Measurements from ENCODE around the gene PAPPA.

Gene PAPPA

GRCh38 chr9:116313638-116314037, 160.0 kb downstream of the PAPPA start:
- POLR2A ChIA-PET: no interaction called here
- H3K27ac ChIP-seq (ENCODE audit: insufficient read depth in 1 of 2, low read depth in 1 of 2, low read length in 2 of 2, poor library complexity in 1 of 2, severe bottlenecking in 2 of 2): no peak overlapping the region
- no peak for DNase-seq

GRCh38 chr9:116316246-116316645, 162.7 kb downstream of the PAPPA start:
- Histone ChIP-seq H3K27ac (ENCODE audit: insufficient read depth in 1 of 2, low read depth in 1 of 2, low read length in 2 of 2, poor library complexity in 1 of 2, severe bottlenecking in 2 of 2) (no peak overlapping the region), H3K4me3 (ENCODE audit: control insufficient read depth in 1 of 7, extremely low read depth in 1 of 7, insufficient read depth in 4 of 7, low read depth in 2 of 7, low read length in 6 of 7) (no peak overlapping the region), H3K4me1 (ENCODE audit: control extremely low read depth in 1 of 4, control insufficient read depth in 4 of 4, insufficient read depth in 4 of 4, low read length in 3 of 4) (no peaks in the 10 kb centered on the region), H3K9me3 (ENCODE audit: control extremely low read depth in 1 of 5, control insufficient read depth in 4 of 5, insufficient read depth in 2 of 5, low read depth in 1 of 5, low read length in 4 of 5) (no peaks in the 10 kb centered on the region), H3K36me3 (ENCODE audit: control insufficient read depth in 4 of 4, insufficient read depth in 4 of 4, low read length in 3 of 4) (no peaks in the 10 kb centered on the region), H3K27me3 (replicated peaks in 2 of 5; ENCODE audit: control insufficient read depth in 4 of 5, insufficient read depth in 5 of 5, low read length in 4 of 5) (no peaks in the 10 kb centered on the region)
- ChIA-PET POLR2A (no interaction called here), CTCF (interaction anchor here (0.8 kb wide), 1 partner anchor 975 kb away, joined by 4 read pairs; no protein-coding TSS in a partner anchor)
- 100% methylated on average over 2 of the region's 2 CpGs for WGBS (ENCODE audit: insufficient coverage)
- no peak for DNase-seq

More at GRCh38 chr9:116313638-116314037, 160.0 kb downstream of the PAPPA start:
- Histone ChIP-seq H3K27me3 (replicated peaks in 2 of 5; ENCODE audit: control insufficient read depth in 4 of 5, insufficient read depth in 5 of 5, low read length in 4 of 5) (peaks cover 0 to 2% (median 0%) of the 10 kb centered on the region in 5 experiments), H3K4me1 (ENCODE audit: control extremely low read depth in 1 of 4, control insufficient read depth in 4 of 4, insufficient read depth in 4 of 4, low read length in 3 of 4) (no peaks in the 10 kb centered on the region), H3K9me3 (ENCODE audit: control extremely low read depth in 1 of 5, control insufficient read depth in 4 of 5, insufficient read depth in 2 of 5, low read depth in 1 of 5, low read length in 4 of 5) (no peaks in the 10 kb centered on the region), H3K4me3 (ENCODE audit: control insufficient read depth in 1 of 7, extremely low read depth in 1 of 7, insufficient read depth in 4 of 7, low read depth in 2 of 7, low read length in 6 of 7) (no peak overlapping the region), H3K36me3 (ENCODE audit: control insufficient read depth in 4 of 4, insufficient read depth in 4 of 4, low read length in 3 of 4) (no peaks in the 10 kb centered on the region)
- WGBS (ENCODE audit: insufficient coverage): no CpG with 5 or more reads among the region's 3 CpGs
- CTCF ChIA-PET: no interaction called here

- ChIA-PET POLR2A (no interaction called here), CTCF (no interaction called here)
- Histone ChIP-seq H3K27me3 (replicated peaks in 2 of 5; ENCODE audit: control insufficient read depth in 4 of 5, insufficient read depth in 5 of 5, low read length in 4 of 5) (no peaks in the 10 kb centered on the region), H3K4me3 (ENCODE audit: control insufficient read depth in 1 of 7, extremely low read depth in 1 of 7, insufficient read depth in 4 of 7, low read depth in 2 of 7, low read length in 6 of 7) (no peak overlapping the region), H3K4me1 (ENCODE audit: control extremely low read depth in 1 of 4, control insufficient read depth in 4 of 4, insufficient read depth in 4 of 4, low read length in 3 of 4) (no peaks in the 10 kb centered on the region), H3K9me3 (ENCODE audit: control extremely low read depth in 1 of 5, control insufficient read depth in 4 of 5, insufficient read depth in 2 of 5, low read depth in 1 of 5, low read length in 4 of 5) (no peaks in the 10 kb centered on the region), H3K36me3 (ENCODE audit: control insufficient read depth in 4 of 4, insufficient read depth in 4 of 4, low read length in 3 of 4) (no peaks in the 10 kb centered on the region), H3K27ac (ENCODE audit: insufficient read depth in 1 of 2, low read depth in 1 of 2, low read length in 2 of 2, poor library complexity in 1 of 2, severe bottlenecking in 2 of 2) (no peak overlapping the region)
- WGBS (ENCODE audit: insufficient coverage): 94% methylated on average over 2 of the region's 2 CpGs
- DNase-seq: no peak
These were observed 163.9 kb downstream of the PAPPA start for GRCh38 chr9:116317503-116317902.

DNA sequence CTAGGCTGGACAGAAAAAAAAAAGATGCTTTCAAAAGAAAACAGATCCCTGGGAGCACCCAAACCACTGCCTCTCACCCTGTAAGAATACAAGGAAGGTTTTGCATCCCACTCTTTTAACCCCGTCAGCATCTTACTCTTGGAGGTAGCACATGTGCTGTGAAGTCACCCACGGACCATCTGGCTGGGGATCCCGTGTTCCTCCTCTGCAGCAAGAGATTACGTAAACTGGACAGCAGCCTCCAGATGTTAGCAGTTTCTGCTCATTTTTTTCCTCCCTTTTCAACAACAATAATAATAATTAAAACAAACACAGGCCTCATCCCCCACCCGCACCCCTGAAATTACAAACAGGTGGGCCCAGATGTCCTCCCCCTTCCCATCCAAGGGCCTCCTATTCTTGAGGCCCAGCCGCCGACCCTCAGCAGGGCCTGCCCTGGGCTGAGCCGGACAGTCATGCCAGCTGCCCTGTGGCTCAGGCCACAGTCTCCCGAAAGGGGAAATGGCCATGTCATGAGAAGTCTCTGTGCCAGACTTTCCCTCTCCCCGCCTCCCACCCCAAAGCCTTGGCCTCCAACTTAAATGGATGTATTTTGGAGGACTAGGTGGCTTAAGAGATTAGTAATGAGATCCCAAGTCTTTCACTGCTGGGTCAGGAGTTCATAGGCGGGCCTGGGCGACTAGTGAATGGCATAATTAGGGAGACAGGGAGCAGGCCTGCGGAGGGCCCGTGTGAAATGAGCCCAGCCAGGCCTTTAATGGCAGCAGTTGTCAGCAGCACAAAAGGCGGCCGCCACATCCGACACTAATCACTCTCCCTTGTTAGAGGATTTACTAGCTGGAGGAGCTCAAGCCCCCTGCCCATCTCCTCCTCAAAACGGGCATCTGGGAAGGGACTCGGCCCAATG, 165.1 kb downstream of the PAPPA start:
- H3K4me1 ChIP-seq (ENCODE audit: control extremely low read depth in 1 of 4, control insufficient read depth in 4 of 4, insufficient read depth in 4 of 4, low read length in 3 of 4): no peaks in the 10 kb centered on the region
- no peak for DNase-seq
- no peak overlapping the region for H3K4me3 ChIP-seq (ENCODE audit: control insufficient read depth in 1 of 7, extremely low read depth in 1 of 7, insufficient read depth in 4 of 7, low read depth in 2 of 7, low read length in 6 of 7)
- CTCF ChIA-PET: no interaction called here
- H3K9me3 ChIP-seq (ENCODE audit: control extremely low read depth in 1 of 5, control insufficient read depth in 4 of 5, insufficient read depth in 2 of 5, low read depth in 1 of 5, low read length in 4 of 5): no peaks in the 10 kb centered on the region
- 90% methylated on average over 16 of the region's 19 CpGs for WGBS (ENCODE audit: insufficient coverage)
- POLR2A ChIA-PET: no interaction called here
- H3K27ac ChIP-seq (ENCODE audit: insufficient read depth in 1 of 2, low read depth in 1 of 2, low read length in 2 of 2, poor library complexity in 1 of 2, severe bottlenecking in 2 of 2): no peak overlapping the region
- H3K36me3 ChIP-seq (ENCODE audit: control insufficient read depth in 4 of 4, insufficient read depth in 4 of 4, low read length in 3 of 4): no peaks in the 10 kb centered on the region
- H3K27me3 ChIP-seq (replicated peaks in 2 of 5; ENCODE audit: control insufficient read depth in 4 of 5, insufficient read depth in 5 of 5, low read length in 4 of 5): no peaks in the 10 kb centered on the region

- Histone ChIP-seq H3K9me3 (ENCODE audit: control extremely low read depth in 1 of 5, control insufficient read depth in 4 of 5, insufficient read depth in 2 of 5, low read depth in 1 of 5, low read length in 4 of 5) (no peaks in the 10 kb centered on the region), H3K27me3 (replicated peaks in 2 of 5; ENCODE audit: control insufficient read depth in 4 of 5, insufficient read depth in 5 of 5, low read length in 4 of 5) (no peaks in the 10 kb centered on the region), H3K36me3 (ENCODE audit: control insufficient read depth in 4 of 4, insufficient read depth in 4 of 4, low read length in 3 of 4) (no peaks in the 10 kb centered on the region), H3K27ac (ENCODE audit: insufficient read depth in 1 of 2, low read depth in 1 of 2, low read length in 2 of 2, poor library complexity in 1 of 2, severe bottlenecking in 2 of 2) (no peak overlapping the region), H3K4me1 (ENCODE audit: control extremely low read depth in 1 of 4, control insufficient read depth in 4 of 4, insufficient read depth in 4 of 4, low read length in 3 of 4) (no peaks in the 10 kb centered on the region), H3K4me3 (ENCODE audit: control insufficient read depth in 1 of 7, extremely low read depth in 1 of 7, insufficient read depth in 4 of 7, low read depth in 2 of 7, low read length in 6 of 7) (no peak overlapping the region)
- ChIA-PET CTCF (no interaction called here), POLR2A (no interaction called here)
- no peak for DNase-seq
- WGBS (ENCODE audit: insufficient coverage): 100% methylated on average over 1 of the region's 3 CpGs
These were observed 165.9 kb downstream of the PAPPA start for GRCh38 chr9:116319480-116319879.

- Histone ChIP-seq H3K27me3 (replicated peaks in 2 of 5; ENCODE audit: control insufficient read depth in 4 of 5, insufficient read depth in 5 of 5, low read length in 4 of 5) (no peaks in the 10 kb centered on the region), H3K27ac (ENCODE audit: insufficient read depth in 1 of 2, low read depth in 1 of 2, low read length in 2 of 2, poor library complexity in 1 of 2, severe bottlenecking in 2 of 2) (no peak overlapping the region), H3K9me3 (ENCODE audit: control extremely low read depth in 1 of 5, control insufficient read depth in 4 of 5, insufficient read depth in 2 of 5, low read depth in 1 of 5, low read length in 4 of 5) (no peaks in the 10 kb centered on the region), H3K36me3 (ENCODE audit: control insufficient read depth in 4 of 4, insufficient read depth in 4 of 4, low read length in 3 of 4) (no peaks in the 10 kb centered on the region), H3K4me3 (ENCODE audit: control insufficient read depth in 1 of 7, extremely low read depth in 1 of 7, insufficient read depth in 4 of 7, low read depth in 2 of 7, low read length in 6 of 7) (no peak overlapping the region), H3K4me1 (ENCODE audit: control extremely low read depth in 1 of 4, control insufficient read depth in 4 of 4, insufficient read depth in 4 of 4, low read length in 3 of 4) (no peaks in the 10 kb centered on the region)
- no CpG with 5 or more reads among the region's 3 CpGs for WGBS (ENCODE audit: insufficient coverage)
- POLR2A ChIA-PET: no interaction called here
- CTCF ChIA-PET: no interaction called here
- peak; percentile 48 to 82 (median 67) for DNase-seq
These were observed 166.7 kb downstream of the PAPPA start for GRCh38 chr9:116320290-116320689.

DNA sequence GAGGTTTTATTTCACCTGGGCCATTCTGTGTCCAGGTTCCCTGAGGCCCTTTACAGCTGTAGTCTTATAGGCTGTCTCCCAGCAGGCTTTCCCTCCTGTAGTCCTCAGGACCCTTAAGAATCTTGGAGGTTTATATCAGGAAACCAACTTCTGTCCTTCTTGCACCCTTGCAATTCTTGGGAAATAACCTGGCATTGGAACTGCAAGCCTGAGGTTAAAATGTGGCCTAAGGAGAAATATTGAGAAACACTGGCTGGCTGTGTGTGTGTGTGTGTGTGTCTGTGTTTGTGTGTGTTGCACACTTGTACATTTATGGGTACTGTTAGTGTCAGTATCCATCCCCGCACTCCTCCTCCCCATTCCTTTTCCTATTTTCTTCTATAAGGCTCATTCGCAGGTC, 168.9 kb downstream of the PAPPA start:
- no peak overlapping the region for H3K27ac ChIP-seq (ENCODE audit: insufficient read depth in 1 of 2, low read depth in 1 of 2, low read length in 2 of 2, poor library complexity in 1 of 2, severe bottlenecking in 2 of 2)
- ChIA-PET CTCF (no interaction called here), POLR2A (no interaction called here)
- no peaks in the 10 kb centered on the region for H3K4me1 ChIP-seq (ENCODE audit: control extremely low read depth in 1 of 4, control insufficient read depth in 4 of 4, insufficient read depth in 4 of 4, low read length in 3 of 4)
- H3K9me3 ChIP-seq (ENCODE audit: control extremely low read depth in 1 of 5, control insufficient read depth in 4 of 5, insufficient read depth in 2 of 5, low read depth in 1 of 5, low read length in 4 of 5): no peaks in the 10 kb centered on the region
- DNase-seq: no peak
- no peaks in the 10 kb centered on the region for H3K36me3 ChIP-seq (ENCODE audit: control insufficient read depth in 4 of 4, insufficient read depth in 4 of 4, low read length in 3 of 4)
- H3K27me3 ChIP-seq (replicated peaks in 2 of 5; ENCODE audit: control insufficient read depth in 4 of 5, insufficient read depth in 5 of 5, low read length in 4 of 5): peaks cover 0 to 3% (median 0%) of the 10 kb centered on the region in 5 experiments
- no peak overlapping the region for H3K4me3 ChIP-seq (ENCODE audit: control insufficient read depth in 1 of 7, extremely low read depth in 1 of 7, insufficient read depth in 4 of 7, low read depth in 2 of 7, low read length in 6 of 7)
- WGBS (ENCODE audit: insufficient coverage): no CpG with 5 or more reads among the region's 2 CpGs
